ENCODE results near the gene LSM12. TPM values are rescaled to one million over a fixed set of nuclear protein-coding genes. Genes with fewer than 3 reads are reported as not detected.

Gene LSM12
- total and polyA plus RNA-seq, 2 donors (not counting 3 experiments of a cell fraction or from before 2014, with no cell fraction given), result 36.5 to 68.9 TPM

GRCh38 chr17:44014437-44015172, 51.9 kb downstream of the LSM12 start, which contains the start of gene TMEM101:
Gene TMEM101, minus strand, starts transcription at chr17:44014963. Its CDS starts 11 bp downstream, at chr17:44014952.
- DNase-seq (ENCODE audit: low read depth, low spot score), result peak; percentile 83
- no peaks in the 10 kb centered on the region for H3K9me3 ChIP-seq (replicated peaks; ENCODE audit: control insufficient read depth, insufficient read depth, low read length)
- peak within 1 kb of the TSS; percentile 47 for H3K9ac ChIP-seq (replicated peaks; ENCODE audit: extremely low read depth, insufficient read depth, low read length)
- TSS peak; percentile 35 for BruUV-seq (replicated peaks)
- H3K9me1 ChIP-seq (replicated peaks; ENCODE audit: control insufficient read depth, extremely low read depth, insufficient read depth, low read length), result no peaks in the 10 kb centered on the region
- ChIA-PET CTCF (interaction anchor here (0.9 to 1.1 kb wide), 4 partner anchors 10 to 101 kb away, joined by 3 to 7 read pairs (median 4); partner anchors contain the start of gene NAGS), POLR2A (no interaction called here)
- H2AFZ ChIP-seq (ENCODE audit: low read depth, low read length), result peak within 1 kb of the TSS; percentile 50
- no peak within 1 kb of the TSS for H3K27ac ChIP-seq (ENCODE audit: insufficient read depth, low read depth, low read length)
- H3K36me3 ChIP-seq (ENCODE audit: control insufficient read depth in 2 of 2, extremely low read depth in 1 of 2, insufficient read depth in 2 of 2, low read length in 2 of 2), result no peaks in the 10 kb centered on the region
- peak within 1 kb of the TSS; percentile 53 for H3K4me2 ChIP-seq (ENCODE audit: insufficient read depth, low read length)
- dilution Hi-C loops (cut with MboI; ENCODE audit: extremely low pct_ligation_motif_present, low sequenced_read_pairs), result no loop called here
- H4K20me1 ChIP-seq (replicated peaks; ENCODE audit: control insufficient read depth, extremely low read depth, insufficient read depth, low read length), result no peaks in the 10 kb centered on the region
- H3K79me2 ChIP-seq (ENCODE audit: control insufficient read depth, insufficient read depth, low read length), result no peaks in the 10 kb centered on the region
- intact Hi-C loops (cut with micrococcal nuclease), result loop anchor here (1.0 to 2.0 kb wide), 2 partner anchors 8 to 56 kb away; partner anchors contain the start of gene G6PC3
- H3K4me1 ChIP-seq (ENCODE audit: control insufficient read depth, extremely low read depth, insufficient read depth, low read length), result peaks cover 5% of the 10 kb centered on the region
- TF ChIP-seq EZH2 (IDR thresholded peaks at IDR 0.05; ENCODE audit: borderline replicate concordance, low read depth, low read length, severe bottlenecking), result no peak
- TF ChIP-seq MYC (IDR thresholded peaks at IDR 0.05; ENCODE audit: low read depth, low read length), result peak; percentile 40
- TF ChIP-seq POLR2AphosphoS5 (IDR thresholded peaks at IDR 0.05; ENCODE audit: insufficient read depth, low read depth, low read length), result peak; percentile 69
- TF ChIP-seq GATA2 (IDR thresholded peaks at IDR 0.05; ENCODE audit: insufficient read depth, insufficient read length, low read depth, low read length), result no peak
- TF ChIP-seq JUN (IDR thresholded peaks at IDR 0.05; ENCODE audit: borderline replicate concordance, insufficient read depth, insufficient read length, low read depth), result no peak
- no peak for TF ChIP-seq CTCF (IDR thresholded peaks at IDR 0.05; ENCODE audit: extremely low read depth in 1 of 2, insufficient read depth in 1 of 2, low read depth in 1 of 2, low read length in 2 of 2)
- TF ChIP-seq FOS (IDR thresholded peaks at IDR 0.05; ENCODE audit: borderline replicate concordance, insufficient read depth, low read length), result no peak
- peak; percentile 85 for TF ChIP-seq POLR2A (IDR thresholded peaks at IDR 0.05; ENCODE audit: low read depth, low read length)
- TF ChIP-seq MAX (IDR thresholded peaks at IDR 0.05; ENCODE audit: insufficient read depth, insufficient read length), result peak; percentile 23
- H3K4me3 ChIP-seq (replicated peaks in 1 of 3; ENCODE audit: insufficient read depth in 1 of 3, low read depth in 1 of 3, low read length in 3 of 3), result peak within 1 kb of the TSS; percentile 29 to 68 (median 67)
- no peaks in the 10 kb centered on the region for H3K27me3 ChIP-seq (ENCODE audit: control insufficient read depth in 2 of 2, insufficient read depth in 2 of 2, low read length in 2 of 2)
- FAIRE-seq, result peak; percentile 95
